GM12891 (cell line): ENCODE measurements around the gene FAM174C.

Experiments
- PAX5 ChIP-seq: IDR thresholded peaks from 2 replicates; pipeline ENCODE4 v1.6.1; 2011; ENCODE audit warnings: low read length, moderate library complexity, mild to moderate bottlenecking; ENCODE audit not compliant: insufficient read depth, severe bottlenecking
- POLR2A ChIP-seq: IDR thresholded peaks from 2 replicates; pipeline ENCODE4 v1.6.1; 2011; ENCODE audit warnings: low read depth, low read length, control low read depth
- POLR2AphosphoS5 ChIP-seq: IDR thresholded peaks from 2 replicates; pipeline ENCODE4 v1.6.1; 2011; ENCODE audit warnings: low read depth, low read length, control low read depth
- POU2F2 ChIP-seq: IDR thresholded peaks from 2 replicates; pipeline ENCODE4 v1.6.1; 2011; ENCODE audit warnings: low read depth, mild to moderate bottlenecking, control low read depth, low read length, moderate library complexity
- SPI1 ChIP-seq: IDR thresholded peaks from 2 replicates; pipeline ENCODE4 v1.6.1; 2011; ENCODE audit warnings: low read depth, low read length, control low read depth
- TAF1 ChIP-seq: IDR thresholded peaks from 2 replicates; pipeline ENCODE4 v1.6.1; 2011; ENCODE audit warnings: low read depth, low read length, control low read depth

DNA sequence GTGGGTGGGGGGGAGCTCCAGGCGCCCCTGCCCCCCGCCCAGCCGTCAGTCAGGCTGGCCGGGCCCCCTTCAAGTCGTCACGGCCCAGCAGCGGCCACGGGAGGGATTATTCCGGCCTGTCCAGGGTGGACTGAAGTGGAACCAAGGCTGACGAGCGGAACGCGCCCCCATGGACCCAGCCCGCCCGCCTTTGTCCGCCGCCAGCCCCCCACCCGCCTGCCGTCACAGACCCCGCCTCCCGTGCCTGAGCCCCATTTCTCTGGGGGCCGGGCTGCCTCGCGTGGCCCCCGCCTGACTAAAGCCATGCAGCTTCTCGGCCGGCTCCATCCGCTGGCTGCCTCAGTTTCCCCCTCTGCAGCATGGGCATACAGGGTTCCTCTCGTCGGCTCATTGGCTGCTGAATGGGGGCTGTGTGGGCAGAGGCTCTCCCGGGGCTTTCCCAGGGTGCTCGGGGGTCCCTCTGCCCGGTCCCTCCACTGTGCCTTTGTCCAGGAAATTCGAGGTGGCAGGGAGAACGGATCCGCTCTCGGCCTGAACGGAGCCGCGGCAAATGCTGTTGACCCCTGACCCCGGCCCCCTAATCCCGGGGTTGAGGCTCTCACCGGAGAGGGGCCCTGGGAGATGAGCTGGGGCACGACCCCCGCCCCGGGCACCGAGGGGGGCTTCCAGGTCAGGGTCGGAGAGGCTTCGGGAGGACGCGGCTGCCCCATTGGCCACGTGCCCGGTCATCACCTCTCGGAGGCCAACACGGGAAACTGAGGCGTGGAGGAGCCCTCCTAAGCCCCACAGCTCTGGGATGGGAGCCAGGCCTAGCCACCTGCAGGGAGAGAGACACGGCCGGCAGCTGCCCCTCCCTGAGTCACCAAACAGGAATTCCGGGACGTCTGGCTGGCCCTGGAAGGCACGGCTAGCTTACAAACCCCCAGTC is 37.7 kb downstream of the FAM174C start:
- TF ChIP-seq POLR2AphosphoS5 (no peak), POLR2A (no peak), SPI1 (no peak), TAF1 (no peak), POU2F2 (no peak), PAX5 (no peak)
